Neutrophil (primary cell): ENCODE results near the gene BST1.

Source experiments
- H3K27ac ChIP-seq: fragments of 200-600 bp; sonication (generic); 2 replicates; pipeline ENCODE4 v1.5.1; 2016; ENCODE audit warnings: mild to moderate bottlenecking, moderate library complexity
- H3K27me3 ChIP-seq: fragments of 200-600 bp; sonication (generic); 2 replicates; pipeline ENCODE4 v1.6.0; 2016; ENCODE audit warnings: mild to moderate bottlenecking
- H3K36me3 ChIP-seq: fragments of 200-600 bp; sonication (generic); 2 replicates; pipeline ENCODE4 v1.5.1; 2017
- H3K4me1 ChIP-seq, 2 experiments: fragments of 200-600 bp in 1 of 2; sonication (generic) in 1 of 2; 1 replicate in 1 of 2; 2 replicates in 1 of 2; pipeline versions ENCODE4 v1.5.1 to v1.6.1; 2013 to 2016; ENCODE audit warnings: low read depth in 1 of 2, low read length in 1 of 2, mild to moderate bottlenecking in 1 of 2, moderate library complexity in 1 of 2; ENCODE audit not compliant: control insufficient read depth in 1 of 2, insufficient read depth in 1 of 2
- H3K4me3 ChIP-seq, 2 experiments: fragments of 200-600 bp in 1 of 2; sonication (generic) in 1 of 2; 1 replicate in 1 of 2; 2 replicates in 1 of 2; pipeline ENCODE4 v1.5.1; 2013 to 2016; ENCODE audit warnings: low read depth in 1 of 2, low read length in 1 of 2, mild to moderate bottlenecking in 1 of 2, moderate library complexity in 1 of 2
- H3K9me3 ChIP-seq: fragments of 200-600 bp; sonication (generic); 2 replicates; pipeline ENCODE4 v1.5.1; 2016
- TF ChIP-seq, protein P1 (sequence below): fragments of 200-600 bp; sonication (generic); IDR thresholded peaks from 2 replicates; pipeline ENCODE4 v1.5.1; 2016; ENCODE audit warnings: antibody characterized with exemption

Gene BST1

DNA sequence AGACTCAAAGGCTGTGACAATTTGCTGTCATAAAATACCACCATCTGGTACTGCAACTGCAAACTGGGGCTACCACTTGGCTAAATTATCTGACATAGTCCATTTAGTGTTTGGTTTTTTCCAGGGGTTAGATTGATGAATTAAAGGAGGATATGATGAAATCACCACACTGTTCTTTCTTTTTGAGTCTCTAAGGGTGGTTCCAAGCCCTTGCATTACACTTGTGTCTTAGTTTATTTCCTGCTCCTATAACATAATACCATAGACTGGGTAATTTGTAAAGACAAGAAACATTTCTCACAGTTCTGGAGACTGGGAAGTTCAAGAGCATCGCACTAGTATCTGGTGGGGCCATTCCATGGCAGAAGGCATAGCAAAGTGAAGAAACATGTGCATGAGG, 43.2 kb downstream of the BST1 start:
- H3K4me3 ChIP-seq = no peak overlapping the region
- H3K27ac ChIP-seq = no peak overlapping the region
- no peaks in the 10 kb centered on the region for H3K9me3 ChIP-seq
- peaks cover 9 to 18% of the 10 kb centered on the region in 2 experiments for H3K4me1 ChIP-seq
- H3K36me3 ChIP-seq = peaks cover 57% of the 10 kb centered on the region
- TF ChIP-seq, protein P1, sequence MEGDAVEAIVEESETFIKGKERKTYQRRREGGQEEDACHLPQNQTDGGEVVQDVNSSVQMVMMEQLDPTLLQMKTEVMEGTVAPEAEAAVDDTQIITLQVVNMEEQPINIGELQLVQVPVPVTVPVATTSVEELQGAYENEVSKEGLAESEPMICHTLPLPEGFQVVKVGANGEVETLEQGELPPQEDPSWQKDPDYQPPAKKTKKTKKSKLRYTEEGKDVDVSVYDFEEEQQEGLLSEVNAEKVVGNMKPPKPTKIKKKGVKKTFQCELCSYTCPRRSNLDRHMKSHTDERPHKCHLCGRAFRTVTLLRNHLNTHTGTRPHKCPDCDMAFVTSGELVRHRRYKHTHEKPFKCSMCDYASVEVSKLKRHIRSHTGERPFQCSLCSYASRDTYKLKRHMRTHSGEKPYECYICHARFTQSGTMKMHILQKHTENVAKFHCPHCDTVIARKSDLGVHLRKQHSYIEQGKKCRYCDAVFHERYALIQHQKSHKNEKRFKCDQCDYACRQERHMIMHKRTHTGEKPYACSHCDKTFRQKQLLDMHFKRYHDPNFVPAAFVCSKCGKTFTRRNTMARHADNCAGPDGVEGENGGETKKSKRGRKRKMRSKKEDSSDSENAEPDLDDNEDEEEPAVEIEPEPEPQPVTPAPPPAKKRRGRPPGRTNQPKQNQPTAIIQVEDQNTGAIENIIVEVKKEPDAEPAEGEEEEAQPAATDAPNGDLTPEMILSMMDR = no peak
- no peaks in the 10 kb centered on the region for H3K27me3 ChIP-seq

DNA sequence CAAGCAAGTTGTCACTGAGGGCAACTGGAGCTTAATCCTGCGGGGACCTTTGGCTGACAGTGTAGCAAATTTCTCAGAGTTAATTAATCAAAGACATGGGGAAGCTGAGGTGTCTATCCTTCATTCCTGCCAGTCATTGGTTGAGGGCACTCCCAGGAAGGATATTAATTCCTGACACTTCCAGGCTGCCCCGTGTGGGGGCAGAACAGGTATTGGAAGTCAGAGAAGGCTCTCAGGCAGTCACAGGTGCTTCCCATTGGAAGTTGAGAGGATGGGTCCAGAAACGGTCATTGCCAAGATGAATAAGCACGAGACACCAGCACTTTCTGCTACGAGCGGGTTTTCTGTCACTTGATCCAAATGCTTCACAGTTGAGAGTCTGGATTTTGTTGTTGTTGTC, 46.1 kb downstream of the BST1 start:
- TF ChIP-seq, protein P1 = no peak
- Histone ChIP-seq H3K4me3 (no peak overlapping the region), H3K36me3 (peaks cover 50% of the 10 kb centered on the region), H3K4me1 (peaks cover 7 to 11% of the 10 kb centered on the region in 2 experiments), H3K27ac (no peak overlapping the region), H3K27me3 (no peaks in the 10 kb centered on the region), H3K9me3 (no peaks in the 10 kb centered on the region)

DNA sequence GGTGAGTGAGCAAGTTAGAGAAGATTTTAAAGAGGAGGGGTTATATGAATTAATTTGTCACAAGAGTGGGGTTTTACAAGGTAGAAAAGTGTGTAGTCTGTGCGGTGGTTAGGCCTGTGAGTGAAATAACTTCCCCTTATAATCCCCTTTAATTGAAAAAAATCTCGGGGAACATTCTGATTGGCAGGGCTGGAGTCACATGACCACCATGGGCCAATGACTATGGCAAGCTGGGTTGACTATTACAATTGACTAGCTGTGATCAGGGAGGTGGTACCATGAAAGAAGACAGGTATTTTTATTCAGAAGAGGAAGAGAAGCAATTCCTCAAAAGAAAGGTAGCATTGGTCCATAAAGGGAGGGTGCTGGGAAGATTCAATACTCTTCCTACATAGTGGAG, 48.3 kb downstream of the BST1 start:
- H3K27ac ChIP-seq = no peak overlapping the region
- H3K9me3 ChIP-seq = no peaks in the 10 kb centered on the region
- H3K4me1 ChIP-seq = peaks cover 12 to 18% of the 10 kb centered on the region in 2 experiments
- no peak overlapping the region for H3K4me3 ChIP-seq
- H3K36me3 ChIP-seq = peaks cover 50% of the 10 kb centered on the region
- no peaks in the 10 kb centered on the region for H3K27me3 ChIP-seq
- TF ChIP-seq, protein P1 = no peak

DNA sequence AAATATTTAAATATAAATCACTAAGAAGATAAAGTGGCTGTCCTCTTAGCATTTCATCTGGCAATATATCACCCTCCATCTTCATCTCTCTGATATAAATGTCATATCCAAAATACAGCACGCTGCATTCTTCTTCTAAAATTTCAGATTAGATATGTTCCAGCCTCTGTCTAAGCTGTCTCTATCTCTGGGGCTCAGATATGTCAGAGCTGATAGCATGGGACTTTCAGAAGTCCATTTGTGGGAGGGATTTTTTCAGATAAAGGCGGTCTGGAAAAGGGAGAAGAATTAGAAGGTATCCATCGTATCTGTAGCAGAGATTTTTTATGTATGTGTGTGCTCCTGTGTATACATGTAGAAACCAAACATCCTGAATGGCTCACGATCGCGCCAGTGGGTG, 50.2 kb downstream of the BST1 start:
- Histone ChIP-seq H3K27ac (no peak overlapping the region), H3K4me3 (no peak overlapping the region), H3K27me3 (no peaks in the 10 kb centered on the region), H3K9me3 (no peaks in the 10 kb centered on the region), H3K4me1 (peaks cover 24 to 31% of the 10 kb centered on the region in 2 experiments), H3K36me3 (peaks cover 46% of the 10 kb centered on the region)
- TF ChIP-seq, protein P1 = no peak

DNA sequence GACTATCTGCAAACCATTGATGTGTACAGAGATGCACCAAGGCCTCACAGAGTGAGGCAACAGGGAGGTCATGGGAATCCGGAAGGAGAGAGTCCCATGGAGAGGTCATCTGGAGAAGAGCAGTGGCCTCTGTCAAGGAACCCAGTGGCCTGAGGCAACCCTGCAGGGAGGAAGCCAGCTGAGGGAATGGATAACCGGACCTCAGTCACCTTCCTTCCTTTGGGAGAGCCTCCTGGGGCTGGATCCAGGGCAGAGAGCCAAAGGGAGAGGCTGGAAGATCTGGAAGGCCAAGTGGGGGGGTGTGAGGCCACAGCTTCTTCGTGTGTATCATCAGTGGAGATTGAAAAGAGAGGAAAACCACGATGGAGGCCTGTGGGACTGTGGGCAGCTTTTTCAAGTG, 50.9 kb downstream of the BST1 start:
- H3K4me3 ChIP-seq = no peak overlapping the region
- peak overlapping the region; percentile 37 for H3K27ac ChIP-seq
- H3K36me3 ChIP-seq = peaks cover 49% of the 10 kb centered on the region
- TF ChIP-seq, protein P1 = no peak
- no peaks in the 10 kb centered on the region for H3K27me3 ChIP-seq
- no peaks in the 10 kb centered on the region for H3K9me3 ChIP-seq
- H3K4me1 ChIP-seq = peaks cover 24 to 31% of the 10 kb centered on the region in 2 experiments

DNA sequence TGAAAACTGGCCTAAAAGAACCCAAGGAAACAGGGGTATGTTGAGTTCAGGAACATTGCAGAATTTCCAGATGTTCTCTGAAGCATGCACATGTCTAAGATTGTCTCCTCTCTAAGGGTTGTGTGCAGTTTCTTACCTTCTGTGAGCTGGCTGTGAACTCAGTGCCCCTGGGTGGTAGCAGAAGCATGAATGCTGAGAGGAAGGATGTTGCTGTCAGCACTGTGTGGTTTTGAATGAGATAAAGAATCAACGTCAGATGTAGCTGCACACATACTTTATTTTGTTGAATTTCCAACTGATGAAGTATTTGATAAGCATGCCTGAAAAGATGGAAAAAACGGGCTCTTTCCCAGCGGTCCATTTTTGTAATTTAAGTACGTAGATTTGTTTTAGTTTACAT, 51.5 kb downstream of the BST1 start:
- Histone ChIP-seq H3K27ac (peak overlapping the region; percentile 37), H3K4me1 (peaks cover 24 to 31% of the 10 kb centered on the region in 2 experiments)

More for the DNA sequence above, 51.5 kb downstream of the BST1 start:
- Histone ChIP-seq H3K27me3 (no peaks in the 10 kb centered on the region), H3K9me3 (no peaks in the 10 kb centered on the region), H3K4me3 (no peak overlapping the region), H3K36me3 (peaks cover 51% of the 10 kb centered on the region)
- TF ChIP-seq, protein P1 = no peak
